ENCODE results near the gene CD79A.
"Not testable (repeated sequence)": the region's sequence is repeated elsewhere in the genome, so short reads cannot be mapped to it uniquely, and the experiment has no call there.

Gene CD79A

GRCh38 chr19:41862445-41862986 is 14.6 kb upstream of the CD79A start:
- FAIRE-seq (no peak), DNase-seq (ENCODE audit: insufficient read length, low spot score) (no peak)

GRCh38 chr19:41863209-41863931 is 13.7 kb upstream of the CD79A start:
- no peak for FAIRE-seq
- no peak for DNase-seq (ENCODE audit: insufficient read length, low spot score)

- FAIRE-seq = no peak
Measured at GRCh38 chr19:41864374-41864773, 12.7 kb upstream of the CD79A start.

GRCh38 chr19:41866284-41866683 is 10.8 kb upstream of the CD79A start:
- DNase-seq (ENCODE audit: insufficient read length, low spot score) (no peak), FAIRE-seq (no peak)

More at GRCh38 chr19:41864374-41864773, 12.7 kb upstream of the CD79A start:
- DNase-seq (ENCODE audit: insufficient read length, low spot score) = no peak

- no peak for FAIRE-seq
- no peak for DNase-seq (ENCODE audit: insufficient read length, low spot score)
Measured at GRCh38 chr19:41868120-41868988, 8.7 kb upstream of the CD79A start.

- no peak for FAIRE-seq
- DNase-seq (ENCODE audit: insufficient read length, low spot score) = no peak
Measured at GRCh38 chr19:41868989-41869300, 8.1 kb upstream of the CD79A start.

GRCh38 chr19:41869374-41869955 is 7.6 kb upstream of the CD79A start:
- FAIRE-seq (no peak), DNase-seq (ENCODE audit: insufficient read length, low spot score) (no peak)

GRCh38 chr19:41870401-41870873 is 6.6 kb upstream of the CD79A start:
- FAIRE-seq = no peak
- no peak for DNase-seq (ENCODE audit: insufficient read length, low spot score)

- peak; percentile 96 for FAIRE-seq
- peak; percentile 63 for DNase-seq (ENCODE audit: insufficient read length, low spot score)
Measured at GRCh38 chr19:41871573-41872383, 5.3 kb upstream of the CD79A start.

- DNase-seq (ENCODE audit: insufficient read length, low spot score) (no peak), FAIRE-seq (peak; percentile 75)
Measured at GRCh38 chr19:41872384-41872774, 4.7 kb upstream of the CD79A start.

GRCh38 chr19:41872775-41873647 is 4.1 kb upstream of the CD79A start:
- FAIRE-seq = peak; percentile 91
- DNase-seq (ENCODE audit: insufficient read length, low spot score) = no peak

GRCh38 chr19:41875973-41876372 is 1.1 kb upstream of the CD79A start:
- not testable (repeated sequence) for DNase-seq (ENCODE audit: insufficient read length, low spot score); FAIRE-seq

GRCh38 chr19:41877916-41878905 is 1.1 kb downstream of the CD79A start:
- DNase-seq (ENCODE audit: insufficient read length, low spot score) (no peak), FAIRE-seq (no peak)

- DNase-seq (ENCODE audit: insufficient read length, low spot score) = no peak
- FAIRE-seq = no peak
Measured at GRCh38 chr19:41879080-41879479, 2.0 kb downstream of the CD79A start.

- no peak for DNase-seq (ENCODE audit: insufficient read length, low spot score)
Measured at GRCh38 chr19:41879670-41880328, 2.7 kb downstream of the CD79A start.

GRCh38 chr19:41880329-41880708 is 3.2 kb downstream of the CD79A start:
- DNase-seq (ENCODE audit: insufficient read length, low spot score) (no peak), FAIRE-seq (no peak)

More at GRCh38 chr19:41879670-41880328, 2.7 kb downstream of the CD79A start:
- no peak for FAIRE-seq

GRCh38 chr19:41882568-41883462 is 5.7 kb downstream of the CD79A start, which contains the start of gene ARHGEF1:
Gene ARHGEF1 (plus strand): TSS chr19:41883184. CDS start chr19:41888083, 4,899 bp downstream.
- DNase-seq (ENCODE audit: insufficient read length, low spot score) (no peak), FAIRE-seq (peak; percentile 82)

Data from GM19239 (cell line).